HG03175 (cell line): ENCODE results near the gene TFG.

Source experiments
- ATAC-seq: cut with Tn5 transposase; IDR thresholded peaks from one replicate; pipeline ENCODE4 v1.9.1; 2021; ENCODE audit warnings: mild to moderate bottlenecking, moderate library complexity; ENCODE audit not compliant: unreplicated experiment

TFG gene

DNA sequence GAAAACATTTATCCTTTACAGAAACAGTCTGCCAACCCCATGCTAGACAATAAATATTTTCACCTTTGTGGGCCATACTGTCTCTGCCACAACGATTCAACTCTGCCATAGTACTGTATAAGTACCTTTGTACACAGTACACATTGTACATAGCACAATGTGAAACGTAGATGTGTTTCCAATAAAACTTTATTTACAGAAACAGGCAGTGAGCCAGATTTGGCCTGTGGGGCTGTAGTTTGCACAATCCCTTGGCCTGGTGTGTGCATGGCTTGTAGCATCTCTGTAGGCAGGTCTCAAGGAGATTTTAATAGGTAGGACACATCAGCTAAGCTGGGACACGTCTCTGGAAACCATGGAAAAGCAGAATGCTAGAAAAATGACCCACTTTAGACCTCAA is 74.3 kb downstream of the TFG start:
- no peak for ATAC-seq

DNA sequence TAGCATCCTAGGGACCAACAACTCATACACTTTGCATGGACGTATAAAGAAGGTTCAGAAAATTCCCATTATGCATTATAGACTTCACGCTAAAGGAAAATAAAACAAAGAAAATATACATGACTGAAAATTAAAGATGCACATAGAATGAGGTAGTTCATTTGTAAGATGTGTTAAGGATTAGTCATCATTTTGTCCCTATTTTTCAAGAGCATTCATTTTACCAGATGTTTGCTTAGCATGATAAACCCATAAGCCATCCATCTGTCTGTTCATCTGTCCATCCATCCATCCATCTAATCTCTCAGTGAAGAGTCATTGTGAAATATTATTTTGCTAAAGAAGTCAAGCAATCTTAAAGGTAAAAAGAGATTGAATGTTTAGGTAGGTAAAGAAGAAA is 80.3 kb downstream of the TFG start:
- ATAC-seq = no peak

DNA sequence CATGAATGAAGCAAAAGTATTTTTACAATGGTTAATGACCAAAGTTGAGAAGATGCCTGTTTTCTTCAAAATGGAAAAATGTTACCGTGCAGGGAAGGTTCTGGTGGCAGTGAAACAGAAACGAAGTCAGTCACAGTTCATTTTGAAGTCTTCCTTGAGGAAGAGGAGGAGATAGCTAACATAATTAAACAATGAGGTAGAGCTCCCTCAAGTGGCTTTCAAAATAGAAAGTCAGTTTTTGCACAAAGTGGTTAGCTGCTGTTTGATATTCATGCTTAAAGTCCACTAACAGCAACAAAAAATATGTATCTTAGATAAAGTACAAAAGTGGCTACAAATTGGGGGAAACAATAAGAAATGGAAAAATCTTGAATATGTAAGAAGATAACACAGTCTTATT is 87.3 kb downstream of the TFG start:
- no peak for ATAC-seq

DNA sequence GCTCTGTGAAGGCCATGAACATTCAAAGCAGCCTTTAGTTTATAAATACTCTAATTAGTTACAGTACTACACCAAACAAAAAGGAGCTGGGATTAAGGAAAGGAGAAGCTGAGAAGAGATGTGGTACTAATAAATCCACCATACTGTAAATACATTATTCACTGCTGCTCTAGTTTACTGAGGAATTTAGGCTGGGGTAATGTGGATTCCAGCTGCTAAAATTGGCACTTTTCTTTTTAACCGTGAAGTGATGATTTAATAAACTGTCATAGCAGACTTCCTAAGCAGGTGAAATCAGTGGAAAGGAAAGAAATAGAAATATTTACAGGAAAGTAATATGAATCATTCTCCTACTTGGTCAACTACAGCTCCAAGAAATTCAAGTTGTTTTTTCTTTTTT is 88.7 kb downstream of the TFG start:
- ATAC-seq = no peak
